ENCODE data around the gene RECQL5.

The RECQL5 gene

GRCh38 chr17:75676461-75676860 lies 9.5 kb upstream of the RECQL5 start:
- Mint-ChIP-seq H3K27ac (no peak overlapping the region), H3K27me3 (no peaks in the 10 kb centered on the region), H3K9me3 (no peaks in the 10 kb centered on the region), H3K36me3 (ENCODE audit: low read depth) (peaks cover 69% of the 10 kb centered on the region), H3K4me1 (ENCODE audit: low read depth) (peaks cover 6% of the 10 kb centered on the region), H3K4me3 (no peak overlapping the region)
- intact Hi-C loops (cut with micrococcal nuclease) = no loop called here

GRCh38 chr17:75673487-75673886 lies 6.5 kb upstream of the RECQL5 start:
- H3K4me1 Mint-ChIP-seq (ENCODE audit: low read depth) = peaks cover 1% of the 10 kb centered on the region
- H3K4me3 Mint-ChIP-seq = no peak overlapping the region
- H3K27me3 Mint-ChIP-seq = no peaks in the 10 kb centered on the region
- H3K36me3 Mint-ChIP-seq (ENCODE audit: low read depth) = peaks cover 69% of the 10 kb centered on the region
- H3K9me3 Mint-ChIP-seq = no peaks in the 10 kb centered on the region
- no peak overlapping the region for H3K27ac Mint-ChIP-seq
- intact Hi-C loops (cut with micrococcal nuclease) = no loop called here

- peaks cover 62% of the 10 kb centered on the region for H3K36me3 Mint-ChIP-seq (ENCODE audit: low read depth)
- H3K27ac Mint-ChIP-seq = no peak overlapping the region
- H3K27me3 Mint-ChIP-seq = no peaks in the 10 kb centered on the region
- H3K4me3 Mint-ChIP-seq = no peak overlapping the region
- H3K4me1 Mint-ChIP-seq (ENCODE audit: low read depth) = peaks cover 6% of the 10 kb centered on the region
- no peaks in the 10 kb centered on the region for H3K9me3 Mint-ChIP-seq
- intact Hi-C loops (cut with micrococcal nuclease) = no loop called here
Observed at GRCh38 chr17:75672011-75672410, 5.1 kb upstream of the RECQL5 start.

- Mint-ChIP-seq H3K27ac (no peak overlapping the region), H3K9me3 (no peaks in the 10 kb centered on the region), H3K4me3 (no peak overlapping the region), H3K4me1 (ENCODE audit: low read depth) (peaks cover 11% of the 10 kb centered on the region), H3K36me3 (ENCODE audit: low read depth) (peaks cover 60% of the 10 kb centered on the region), H3K27me3 (no peaks in the 10 kb centered on the region)
- intact Hi-C loops (cut with micrococcal nuclease) = no loop called here
Observed at GRCh38 chr17:75670868-75671267, 3.9 kb upstream of the RECQL5 start.

- Mint-ChIP-seq H3K27ac (no peak overlapping the region), H3K4me1 (ENCODE audit: low read depth) (peaks cover 12% of the 10 kb centered on the region), H3K9me3 (no peaks in the 10 kb centered on the region), H3K4me3 (no peak overlapping the region), H3K36me3 (ENCODE audit: low read depth) (peaks cover 64% of the 10 kb centered on the region), H3K27me3 (no peaks in the 10 kb centered on the region)
- intact Hi-C loops (cut with micrococcal nuclease) = no loop called here
Observed at GRCh38 chr17:75668489-75668888, 1.5 kb upstream of the RECQL5 start.

GRCh38 chr17:75667825-75668224 lies 871 bp upstream of the RECQL5 start:
- H3K27ac Mint-ChIP-seq = no peak overlapping the region
- intact Hi-C loops (cut with micrococcal nuclease) = no loop called here
- H3K36me3 Mint-ChIP-seq (ENCODE audit: low read depth) = peaks cover 58% of the 10 kb centered on the region
- peaks cover 12% of the 10 kb centered on the region for H3K4me1 Mint-ChIP-seq (ENCODE audit: low read depth)
- H3K27me3 Mint-ChIP-seq = no peaks in the 10 kb centered on the region
- H3K9me3 Mint-ChIP-seq = no peaks in the 10 kb centered on the region
- H3K4me3 Mint-ChIP-seq = no peak overlapping the region

GRCh38 chr17:75665981-75666380 lies 973 bp downstream of the RECQL5 start:
- peak overlapping the region; percentile 44 for H3K4me3 Mint-ChIP-seq

GRCh38 chr17:75664099-75664549 lies 2.8 kb downstream of the RECQL5 start:
- Mint-ChIP-seq H3K9me3 (no peaks in the 10 kb centered on the region), H3K27me3 (no peaks in the 10 kb centered on the region), H3K4me3 (no peak overlapping the region), H3K4me1 (ENCODE audit: low read depth) (peaks cover 12% of the 10 kb centered on the region), H3K36me3 (ENCODE audit: low read depth) (peaks cover 55% of the 10 kb centered on the region), H3K27ac (no peak overlapping the region)
- intact Hi-C loops (cut with micrococcal nuclease) = no loop called here

More at GRCh38 chr17:75665981-75666380, 973 bp downstream of the RECQL5 start:
- H3K27me3 Mint-ChIP-seq = no peaks in the 10 kb centered on the region
- H3K4me1 Mint-ChIP-seq (ENCODE audit: low read depth) = peaks cover 12% of the 10 kb centered on the region
- H3K9me3 Mint-ChIP-seq = no peaks in the 10 kb centered on the region
- intact Hi-C loops (cut with micrococcal nuclease) = no loop called here
- no peak overlapping the region for H3K27ac Mint-ChIP-seq
- H3K36me3 Mint-ChIP-seq (ENCODE audit: low read depth) = peaks cover 58% of the 10 kb centered on the region

GRCh38 chr17:75662511-75662910 lies 4.4 kb downstream of the RECQL5 start:
- Mint-ChIP-seq H3K36me3 (ENCODE audit: low read depth) (peaks cover 56% of the 10 kb centered on the region), H3K27me3 (no peaks in the 10 kb centered on the region), H3K27ac (no peak overlapping the region), H3K9me3 (no peaks in the 10 kb centered on the region), H3K4me3 (no peak overlapping the region), H3K4me1 (ENCODE audit: low read depth) (peaks cover 7% of the 10 kb centered on the region)
- intact Hi-C loops (cut with micrococcal nuclease) = no loop called here

GRCh38 chr17:75661531-75661930 lies 5.4 kb downstream of the RECQL5 start:
- Mint-ChIP-seq H3K4me1 (ENCODE audit: low read depth) (peaks cover 7% of the 10 kb centered on the region), H3K27me3 (no peaks in the 10 kb centered on the region), H3K9me3 (no peaks in the 10 kb centered on the region), H3K4me3 (no peak overlapping the region), H3K36me3 (ENCODE audit: low read depth) (peaks cover 66% of the 10 kb centered on the region), H3K27ac (no peak overlapping the region)
- intact Hi-C loops (cut with micrococcal nuclease) = no loop called here

GRCh38 chr17:75658237-75658636 lies 8.7 kb downstream of the RECQL5 start:
- H3K4me1 Mint-ChIP-seq (ENCODE audit: low read depth) = peaks cover 6% of the 10 kb centered on the region
- no peak overlapping the region for H3K27ac Mint-ChIP-seq
- H3K27me3 Mint-ChIP-seq = no peaks in the 10 kb centered on the region
- H3K4me3 Mint-ChIP-seq = no peak overlapping the region
- no peaks in the 10 kb centered on the region for H3K9me3 Mint-ChIP-seq
- peaks cover 87% of the 10 kb centered on the region for H3K36me3 Mint-ChIP-seq (ENCODE audit: low read depth)
- intact Hi-C loops (cut with micrococcal nuclease) = no loop called here

GRCh38 chr17:75654176-75654575 lies 12.8 kb downstream of the RECQL5 start:
- Mint-ChIP-seq H3K27ac (no peak overlapping the region), H3K27me3 (no peaks in the 10 kb centered on the region), H3K4me3 (no peak overlapping the region), H3K4me1 (ENCODE audit: low read depth) (peaks cover 6% of the 10 kb centered on the region), H3K36me3 (ENCODE audit: low read depth) (peaks cover 93% of the 10 kb centered on the region), H3K9me3 (no peaks in the 10 kb centered on the region)
- intact Hi-C loops (cut with micrococcal nuclease) = no loop called here

GRCh38 chr17:75652934-75653549 lies 13.9 kb downstream of the RECQL5 start:
- Mint-ChIP-seq H3K36me3 (ENCODE audit: low read depth) (peaks cover 97% of the 10 kb centered on the region), H3K4me3 (no peak overlapping the region)
- intact Hi-C loops (cut with micrococcal nuclease) = no loop called here

GRCh38 chr17:75652341-75652740 lies 14.6 kb downstream of the RECQL5 start:
- no peaks in the 10 kb centered on the region for H3K9me3 Mint-ChIP-seq
- H3K4me3 Mint-ChIP-seq = no peak overlapping the region
- intact Hi-C loops (cut with micrococcal nuclease) = no loop called here
- no peak overlapping the region for H3K27ac Mint-ChIP-seq
- peaks cover 97% of the 10 kb centered on the region for H3K36me3 Mint-ChIP-seq (ENCODE audit: low read depth)
- H3K4me1 Mint-ChIP-seq (ENCODE audit: low read depth) = peaks cover 6% of the 10 kb centered on the region
- no peaks in the 10 kb centered on the region for H3K27me3 Mint-ChIP-seq

More at GRCh38 chr17:75652934-75653549, 13.9 kb downstream of the RECQL5 start:
- H3K9me3 Mint-ChIP-seq = no peaks in the 10 kb centered on the region
- no peaks in the 10 kb centered on the region for H3K27me3 Mint-ChIP-seq
- no peak overlapping the region for H3K27ac Mint-ChIP-seq
- peaks cover 6% of the 10 kb centered on the region for H3K4me1 Mint-ChIP-seq (ENCODE audit: low read depth)

GRCh38 chr17:75650874-75651273 lies 16.1 kb downstream of the RECQL5 start:
- Mint-ChIP-seq H3K27ac (no peak overlapping the region), H3K27me3 (no peaks in the 10 kb centered on the region), H3K4me1 (ENCODE audit: low read depth) (peaks cover 17% of the 10 kb centered on the region), H3K36me3 (ENCODE audit: low read depth) (peaks cover 82% of the 10 kb centered on the region), H3K9me3 (no peaks in the 10 kb centered on the region), H3K4me3 (no peak overlapping the region)
- intact Hi-C loops (cut with micrococcal nuclease) = no loop called here
